ENCODE measurements around the gene BCAS4. TPM values are rescaled to one million over a fixed set of nuclear protein-coding genes. Genes with fewer than 3 reads are reported as not detected.

Gene BCAS4
- total RNA-seq, 2 experiments from 2014 or later, result 7.4 to 10.6 TPM

Other genes starting within 250 kb of the BCAS4 start
- gene RIPOR3, start 103.5 kb upstream of the BCAS4 start, total RNA-seq, result not detected
- gene PARD6B, start 63.5 kb upstream of the BCAS4 start, total RNA-seq, result 1 to 10 TPM; 4.2 to 4.4 TPM
- 10 to 100 TPM; 70.7 to 90.4 TPM for gene ADNP, start 136.4 kb downstream of the BCAS4 start, total RNA-seq
- gene DPM1, start 163.5 kb downstream of the BCAS4 start, total RNA-seq, result 10 to 100 TPM; 45.6 to 46.2 TPM
- gene MOCS3, start 163.8 kb downstream of the BCAS4 start, total RNA-seq, result 1 to 10 TPM; 4.2 to 5.1 TPM
- gene KCNG1, start 228.0 kb downstream of the BCAS4 start, total RNA-seq, result not detected

Data from activated CD4-positive, alpha-beta T cell treated with anti-CD3 and anti-CD28 coated beads, Interleukin-2, amount 10 ng/mL, durations not matched to agents 7 days and 5 days (primary cell).